Liver (tissue), 3 donors: ENCODE measurements around the gene ZNF488.

Experiments
- CTCF ChIP-seq: fragments of 150-350 bp; IDR thresholded peaks from 2 replicates; pipeline ENCODE4 v1.5.1; 2017; ENCODE audit warnings: improper control_type of control experiment, low read depth, low read length; ENCODE audit not compliant: missing input control
- FOXA1 ChIP-seq: IDR thresholded peaks from 2 replicates; pipeline ENCODE4 v1.6.1; 2016; ENCODE audit warnings: antibody characterized with exemption
- HNF4G ChIP-seq: IDR thresholded peaks from 2 replicates; pipeline ENCODE4 v1.6.1; 2016; ENCODE audit warnings: antibody characterized with exemption
- MAX ChIP-seq: IDR thresholded peaks from 2 replicates; pipeline ENCODE4 v1.6.1; 2016; ENCODE audit warnings: antibody characterized with exemption
- ZBTB33 ChIP-seq: IDR thresholded peaks from 2 replicates; pipeline ENCODE4 v1.6.1; 2016; ENCODE audit warnings: antibody characterized with exemption
- TF ChIP-seq, protein P1 (sequence below): IDR thresholded peaks from 2 replicates; pipeline ENCODE4 v1.6.1; 2016; ENCODE audit warnings: antibody characterized with exemption
- donor health status: healthy.
- donor health status: healthy.

DNA sequence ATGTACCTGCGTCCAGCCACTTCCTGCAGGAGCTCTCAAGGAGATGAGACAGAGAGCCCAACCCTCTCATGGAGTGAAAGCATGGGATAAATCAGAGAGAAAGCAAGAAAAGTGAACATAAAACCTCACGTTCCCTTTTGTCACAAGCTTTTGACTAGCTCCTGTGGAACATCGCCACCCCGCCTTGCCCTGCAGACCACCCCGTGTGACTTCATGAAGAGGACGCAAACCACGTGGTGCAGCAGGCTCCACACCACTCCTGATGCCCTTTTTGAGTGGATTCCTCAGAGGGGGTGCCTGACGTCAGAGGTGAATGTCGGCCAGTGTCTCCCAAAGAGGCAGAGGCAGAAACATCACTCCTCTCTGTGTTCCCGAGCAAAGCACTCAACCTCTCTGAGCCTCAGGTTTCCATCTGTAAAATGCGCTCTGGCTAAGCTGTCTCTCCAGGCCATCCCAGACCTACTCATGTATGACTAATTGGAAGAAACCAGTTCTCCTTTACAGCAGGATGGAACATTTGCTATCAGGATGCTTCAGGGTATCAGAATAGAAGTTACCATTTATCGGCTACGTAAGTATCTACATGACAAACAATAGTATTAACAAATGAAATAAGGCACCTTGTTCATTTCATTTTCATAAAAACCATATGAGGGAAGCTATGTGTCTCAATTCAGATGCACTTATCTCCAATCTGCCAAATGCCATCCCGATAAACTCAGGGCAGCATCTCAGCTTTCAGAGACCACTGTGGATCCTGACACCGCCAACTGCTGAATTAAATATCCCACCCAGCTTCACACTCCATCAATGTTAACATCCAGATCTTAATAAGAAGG lies 5.3 kb downstream of the ZNF488 start:
- TF ChIP-seq CTCF (no peak), MAX (no peak), HNF4G (no peak), FOXA1 (no peak), ZBTB33 (no peak)
- TF ChIP-seq, protein P1, sequence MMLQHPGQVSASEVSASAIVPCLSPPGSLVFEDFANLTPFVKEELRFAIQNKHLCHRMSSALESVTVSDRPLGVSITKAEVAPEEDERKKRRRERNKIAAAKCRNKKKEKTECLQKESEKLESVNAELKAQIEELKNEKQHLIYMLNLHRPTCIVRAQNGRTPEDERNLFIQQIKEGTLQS: no peak
